GM23248 (cell line): ENCODE measurements around the gene NUDT4B. TPM values are rescaled to one million over a fixed set of nuclear protein-coding genes. Genes with fewer than 3 reads are reported as not detected.
"Not testable (repeated sequence)": the region's sequence is repeated elsewhere in the genome, so short reads cannot be mapped to it uniquely, and the experiment has no call there.

Source experiments
- DNase-seq: peaks from one replicate; pipeline ENCODE4 v3.0.0-alpha.2; 2015
- H2AFZ ChIP-seq: fragments of 200-600 bp; sonication (generic); 2 replicates; pipeline ENCODE4 v1.6.1; 2016; ENCODE audit warnings: antibody characterized with exemption
- H3F3A ChIP-seq: fragments of 200-600 bp; sonication (generic); 2 replicates; pipeline ENCODE4 v1.6.1; 2016; ENCODE audit warnings: mild to moderate bottlenecking, antibody characterized with exemption, mixed run types; ENCODE audit not compliant: insufficient read depth
- H3K27ac ChIP-seq: fragments of 200-600 bp; sonication (generic); 2 replicates; pipeline ENCODE4 v1.5.1; 2016; ENCODE audit warnings: mild to moderate bottlenecking
- H3K27me3 ChIP-seq: fragments of 200-600 bp; sonication (generic); replicated peaks from 2 replicates; pipeline ENCODE4 v1.6.1; 2016; ENCODE audit warnings: mild to moderate bottlenecking; ENCODE audit not compliant: insufficient read depth
- H3K36me3 ChIP-seq: fragments of 200-600 bp; sonication (generic); 2 replicates; pipeline ENCODE4 v1.6.1; 2016; ENCODE audit warnings: low read depth, mild to moderate bottlenecking
- H3K4me1 ChIP-seq: fragments of 200-600 bp; sonication (generic); 2 replicates; pipeline ENCODE4 v1.6.1; 2016; ENCODE audit warnings: mild to moderate bottlenecking; ENCODE audit not compliant: insufficient read depth
- H3K4me2 ChIP-seq: fragments of 200-600 bp; sonication (generic); one replicate; pipeline ENCODE4 v1.6.1; 2016; ENCODE audit warnings: mild to moderate bottlenecking; ENCODE audit not compliant: unreplicated experiment
- H3K4me3 ChIP-seq: fragments of 200-600 bp; sonication (generic); 2 replicates; pipeline ENCODE4 v1.5.1; 2016; ENCODE audit warnings: mild to moderate bottlenecking
- H3K79me2 ChIP-seq: fragments of 200-600 bp; sonication (generic); 2 replicates; pipeline ENCODE4 v1.6.1; 2016; ENCODE audit warnings: mild to moderate bottlenecking; ENCODE audit not compliant: insufficient read depth
- H3K9ac ChIP-seq: fragments of 200-600 bp; sonication (generic); 2 replicates; pipeline ENCODE4 v1.6.1; 2016; ENCODE audit warnings: mild to moderate bottlenecking
- H3K9me2 ChIP-seq: fragments of 200-600 bp; sonication (generic); 2 replicates; pipeline ENCODE4 v1.6.1; 2016; ENCODE audit warnings: mixed run types, mild to moderate bottlenecking, moderate library complexity; ENCODE audit not compliant: insufficient read depth
- H3K9me3 ChIP-seq: fragments of 200-600 bp; sonication (generic); one replicate; pipeline ENCODE4 v1.6.1; 2017; ENCODE audit warnings: low read depth
- H4K20me1 ChIP-seq: fragments of 200-600 bp; sonication (generic); 2 replicates; pipeline ENCODE4 v1.6.0; 2016; ENCODE audit not compliant: insufficient read depth
- WGBS, 2 experiments: methylation state at CpG; one replicate each; pipeline ENCODE4 v1.1.6; 2015 to 2017; ENCODE audit warnings: low lambda C conversion rate in 2 of 2, low coverage in 1 of 2; ENCODE audit errors: missing lambda C conversion rate in 2 of 2; 5-methylcytosine and 5-hydroxymethylcytosine counted together
- in situ Hi-C: fragments of 300-500 bp; cut with MboI; formaldehyde crosslinking; loops from 2 replicates; pipeline ENCODE4 v1.15.0; 2020
- polyA plus RNA-seq: library from polyadenylated mRNA; unstranded; fragments of >200 nt; fragmentation: Nextera tagmentation; extraction: Ambion mirVana; gene quantifications from 2 replicates; pipeline ENCODE4 v1.2.1, GENCODE V29; 2016
- small RNA-seq: library from RNA; depleted of rRNA; stranded (forward); fragments of <200 nt; gene quantifications from one replicate; pipeline ENCODE3, GENCODE V24; 2014; ENCODE audit warnings: low read depth, low replicate concordance
- total RNA-seq: library from RNA; depleted of rRNA; stranded (reverse); fragments of >200 nt; shearing (Covaris generic); gene quantifications from 2 replicates; pipeline ENCODE4 v1.2.3, GENCODE V29; 2014; rRNA removed

Gene NUDT4B
- total and polyA plus RNA-seq, 2 experiments from 2014 or later = 5.9 to 24.0 TPM

DNA sequence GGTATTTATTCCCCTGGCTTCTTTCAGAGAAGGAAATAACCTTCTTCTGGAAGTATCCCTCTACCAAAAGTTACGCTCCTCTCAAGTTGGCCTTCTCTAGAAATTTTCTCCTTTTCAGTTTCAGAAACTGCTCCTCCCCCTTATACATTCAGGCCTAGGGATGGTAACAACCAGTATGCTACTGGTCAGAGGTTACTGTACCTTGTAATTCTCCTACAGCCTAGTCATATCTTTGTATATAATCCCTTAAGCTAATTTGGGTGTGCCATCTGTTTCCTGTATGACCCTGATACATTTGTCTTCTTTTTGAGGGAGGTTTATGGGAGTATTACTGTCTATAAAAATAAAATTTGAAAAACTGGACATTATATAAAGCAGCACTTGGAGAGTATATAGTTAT lies 29.1 kb downstream of the NUDT4B start:
- H3K27me3 ChIP-seq, H3F3A ChIP-seq, H3K27ac ChIP-seq, H3K4me1 ChIP-seq, DNase-seq, H3K9me2 ChIP-seq, H3K4me3 ChIP-seq, H3K36me3 ChIP-seq, H3K9ac ChIP-seq, H3K9me3 ChIP-seq, H4K20me1 ChIP-seq, H3K79me2 ChIP-seq, H2AFZ ChIP-seq, H3K4me2 ChIP-seq, in situ Hi-C loops: not testable (repeated sequence)
- no CpG with 5 or more reads among the region's 1 CpG for WGBS, 2 experiments

DNA sequence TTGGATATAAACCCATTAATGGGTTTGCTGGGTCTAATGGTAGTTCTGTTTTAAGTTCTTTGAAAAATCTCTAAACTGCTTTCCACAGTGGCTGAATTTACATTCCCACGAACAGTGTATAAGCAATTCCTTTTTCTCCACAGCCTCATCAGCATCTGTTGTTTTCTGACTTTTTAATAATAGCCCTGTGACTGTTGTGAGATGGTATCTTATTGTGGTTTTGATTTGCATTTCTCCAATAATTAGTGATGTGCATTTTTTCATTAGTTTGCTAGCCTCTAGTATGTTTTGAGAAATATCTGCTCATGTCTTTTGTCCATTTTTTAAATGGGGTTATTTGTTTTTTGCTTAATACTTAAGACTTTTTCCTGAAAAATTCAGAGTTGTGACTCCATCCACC lies 31.8 kb downstream of the NUDT4B start:
- H3K4me2 ChIP-seq, H4K20me1 ChIP-seq, H3K9me3 ChIP-seq, H3K27ac ChIP-seq, in situ Hi-C loops, H3K36me3 ChIP-seq, H3K9ac ChIP-seq, H3K9me2 ChIP-seq, H3K27me3 ChIP-seq, H3K79me2 ChIP-seq, H2AFZ ChIP-seq, DNase-seq, H3F3A ChIP-seq, H3K4me1 ChIP-seq, H3K4me3 ChIP-seq: not testable (repeated sequence)
- WGBS, 2 experiments = no CpG with 5 or more reads among the region's 1 CpG

DNA sequence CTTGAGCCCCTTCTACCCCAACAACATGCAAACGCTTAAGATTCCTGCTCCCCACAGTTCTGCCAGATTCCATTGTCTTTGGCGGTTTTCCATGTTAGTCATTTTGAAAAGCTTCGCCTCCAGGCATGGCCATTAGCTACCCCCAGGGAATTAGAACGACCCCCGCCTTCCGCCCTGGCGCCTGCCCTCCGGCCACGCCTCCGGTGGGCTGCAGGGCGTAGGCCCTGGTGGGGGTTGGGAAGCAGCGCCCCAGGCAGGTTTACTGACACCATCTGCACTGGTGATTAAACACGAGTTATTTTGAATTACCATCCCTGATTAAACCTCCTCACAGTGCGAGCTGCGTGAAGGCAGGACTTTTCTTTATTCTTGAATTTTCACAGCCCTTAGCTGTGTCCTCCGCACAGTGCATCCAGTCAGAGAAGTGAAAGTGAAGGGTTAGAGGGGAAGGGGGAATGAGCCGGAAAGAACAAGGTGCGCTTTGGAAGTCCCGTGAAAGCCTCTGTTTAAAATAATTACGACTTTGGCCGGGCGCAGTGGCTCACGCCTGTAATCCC lies 43.0 kb downstream of the NUDT4B start:
- H4K20me1 ChIP-seq, H3K79me2 ChIP-seq, DNase-seq, in situ Hi-C loops, H3K27me3 ChIP-seq, H3K4me3 ChIP-seq, H3K4me2 ChIP-seq, H3K9me2 ChIP-seq, H3K9me3 ChIP-seq, H3K27ac ChIP-seq, H2AFZ ChIP-seq, H3K9ac ChIP-seq, H3K4me1 ChIP-seq, H3F3A ChIP-seq, H3K36me3 ChIP-seq: not testable (repeated sequence)
- no CpG with 5 or more reads among the region's 23 CpGs for WGBS, 2 experiments

DNA sequence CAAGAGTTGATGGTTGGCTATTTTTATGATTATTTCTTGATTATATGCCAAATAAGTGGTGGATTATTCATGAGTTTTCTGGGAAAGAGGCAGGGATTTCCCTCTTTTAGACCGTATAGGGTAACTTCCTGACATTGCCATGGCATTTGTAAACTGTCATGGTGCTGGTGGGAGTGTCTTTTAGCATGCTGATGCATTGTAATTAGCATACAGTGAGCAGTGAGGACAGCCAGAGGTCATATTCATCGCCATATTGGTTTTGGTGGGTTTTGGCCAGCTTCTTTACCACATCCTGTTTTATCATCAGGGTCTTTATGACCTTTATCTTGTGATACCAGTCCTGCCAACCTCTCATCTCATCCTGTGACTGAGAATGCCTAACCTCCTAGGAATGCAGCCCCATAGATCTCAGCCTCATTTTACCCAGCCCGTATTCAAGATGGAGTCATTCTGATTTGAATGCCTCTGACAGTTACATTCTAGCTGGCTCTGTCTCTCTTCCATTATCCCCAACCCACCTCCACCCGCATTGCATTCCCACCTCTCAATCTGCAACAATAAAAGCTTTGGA lies 45.3 kb downstream of the NUDT4B start:
- H3K4me1 ChIP-seq, in situ Hi-C loops, H3F3A ChIP-seq, H2AFZ ChIP-seq, H3K4me2 ChIP-seq, DNase-seq, H3K36me3 ChIP-seq, H3K27ac ChIP-seq, H3K9me2 ChIP-seq, H3K4me3 ChIP-seq, H3K79me2 ChIP-seq, H3K27me3 ChIP-seq, H3K9me3 ChIP-seq, H3K9ac ChIP-seq, H4K20me1 ChIP-seq: not testable (repeated sequence)
- WGBS, 2 experiments = no CpG with 5 or more reads among the region's 4 CpGs

Small RNAs within 50 kb of the gene (small RNA-seq; reads per million reads assigned to genes)
- gene RNU6-1171P = not detected

Other genes with a start within 250 kb of the NUDT4B start
- 33.4 and 48.7 TPM in 2 replicates for gene NBPF14, start 152.8 kb upstream of the NUDT4B start, total RNA-seq
- gene NBPF14, start 152.8 kb upstream of the NUDT4B start, polyA plus RNA-seq = 19.5 and 21.4 TPM in 2 replicates
- gene PDE4DIP, start 95.7 kb downstream of the NUDT4B start, total RNA-seq = 115 and 149 TPM in 2 replicates
- 116 and 128 TPM in 2 replicates for gene PDE4DIP, start 95.7 kb downstream of the NUDT4B start, polyA plus RNA-seq